NCI-H446 treated with DMSO at 0.1 percent for 48 hours (cell line): ENCODE results near the gene TCF3.
A peak's percentile ranks its signal among the peaks of the same experiment; 100 is the strongest.

Source experiments
- DNase-seq: peaks from one replicate; lab custom pipeline; 2025; lab: John Stamatoyannopoulos, UW

TCF3 gene

DNA sequence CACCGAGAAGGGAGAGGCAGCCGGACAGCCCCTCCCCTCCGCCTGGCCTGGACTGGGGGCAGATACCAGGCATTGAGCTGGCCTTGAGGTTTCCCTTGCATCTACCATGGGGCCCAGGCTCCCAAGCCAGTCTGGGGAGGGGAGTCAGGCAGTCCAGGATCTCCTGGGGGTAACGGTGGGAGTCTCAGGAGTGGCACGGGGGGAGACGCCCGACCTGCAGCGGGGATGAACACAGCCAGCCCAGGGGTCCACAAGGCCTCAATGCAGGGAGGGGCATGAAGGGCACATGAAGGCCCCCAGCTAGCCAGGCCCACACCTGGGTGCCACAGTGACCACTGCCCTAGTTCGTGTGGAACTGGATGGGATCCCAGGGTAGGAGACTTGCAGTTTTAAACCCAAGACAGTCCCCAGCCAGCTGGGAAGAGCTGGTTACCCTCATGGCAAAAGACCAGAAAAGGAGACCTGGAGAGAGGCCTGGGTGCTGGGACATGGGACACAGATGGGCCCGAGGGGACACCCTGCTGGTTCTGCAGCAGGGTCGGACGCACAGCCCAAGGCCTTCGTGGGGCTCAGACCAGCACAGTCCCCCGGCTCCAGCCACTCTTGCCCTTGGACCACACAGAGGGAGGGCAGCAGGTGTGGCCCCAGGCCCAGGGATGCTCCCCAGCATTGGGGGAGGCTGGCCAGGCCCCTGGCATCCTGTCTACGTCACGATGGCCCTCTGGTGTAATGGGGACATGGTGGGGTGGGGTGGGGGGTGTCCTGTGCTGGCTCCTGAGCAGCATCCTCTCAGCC, 42.5 kb downstream of the TCF3 start:
- no peak for DNase-seq

DNA sequence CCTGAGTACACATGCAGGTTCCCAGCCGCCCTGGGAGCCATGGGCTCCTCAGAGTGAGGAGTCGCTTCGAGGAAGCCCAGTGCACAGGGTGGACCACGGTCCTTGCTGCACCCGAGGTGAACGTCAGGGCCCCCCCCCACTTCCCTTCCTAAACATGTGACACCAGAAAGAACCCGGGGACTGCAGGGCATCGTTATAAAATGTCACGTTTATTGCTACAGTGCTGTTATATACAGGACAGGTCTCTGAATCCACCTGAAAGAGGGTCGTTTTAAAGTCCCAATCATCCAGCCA, 43.4 kb downstream of the TCF3 start:
- no peak for DNase-seq

DNA sequence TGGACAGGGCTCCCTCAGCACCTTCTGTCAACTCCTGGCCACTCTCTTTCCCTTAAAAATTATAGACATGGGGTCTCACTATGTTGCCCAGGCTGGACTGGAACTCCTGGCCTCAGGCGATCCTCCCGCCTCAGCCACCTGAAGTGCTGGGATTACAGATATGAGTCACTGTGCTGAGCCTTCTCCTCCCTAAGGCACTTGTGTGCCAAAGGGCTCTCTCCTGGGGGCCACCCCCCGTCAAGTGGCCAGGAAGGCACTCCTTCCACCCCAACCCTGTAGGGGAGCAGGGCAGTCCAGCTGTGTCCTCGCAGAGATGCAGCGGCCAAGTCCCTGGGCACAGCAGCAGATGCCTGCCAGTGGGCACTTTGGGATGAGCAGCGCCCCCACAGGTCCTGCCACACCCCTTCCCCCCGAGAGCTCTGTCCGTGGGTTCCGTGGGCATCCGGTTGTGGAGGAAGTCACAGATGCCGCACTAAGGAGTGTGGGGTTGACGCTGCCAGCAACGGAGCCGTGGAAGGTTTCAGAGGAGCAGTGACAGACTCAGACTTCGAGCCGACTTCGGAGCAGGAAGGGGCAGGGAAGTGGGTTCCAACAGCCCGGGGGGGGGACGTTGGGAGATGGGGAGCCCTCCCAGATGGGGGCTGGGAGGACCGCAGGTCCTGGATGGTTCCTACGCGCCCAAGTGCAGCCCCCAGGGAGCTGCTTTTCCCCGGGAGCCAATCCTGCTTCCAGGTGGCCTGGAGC, 43.9 kb downstream of the TCF3 start:
- no peak for DNase-seq

DNA sequence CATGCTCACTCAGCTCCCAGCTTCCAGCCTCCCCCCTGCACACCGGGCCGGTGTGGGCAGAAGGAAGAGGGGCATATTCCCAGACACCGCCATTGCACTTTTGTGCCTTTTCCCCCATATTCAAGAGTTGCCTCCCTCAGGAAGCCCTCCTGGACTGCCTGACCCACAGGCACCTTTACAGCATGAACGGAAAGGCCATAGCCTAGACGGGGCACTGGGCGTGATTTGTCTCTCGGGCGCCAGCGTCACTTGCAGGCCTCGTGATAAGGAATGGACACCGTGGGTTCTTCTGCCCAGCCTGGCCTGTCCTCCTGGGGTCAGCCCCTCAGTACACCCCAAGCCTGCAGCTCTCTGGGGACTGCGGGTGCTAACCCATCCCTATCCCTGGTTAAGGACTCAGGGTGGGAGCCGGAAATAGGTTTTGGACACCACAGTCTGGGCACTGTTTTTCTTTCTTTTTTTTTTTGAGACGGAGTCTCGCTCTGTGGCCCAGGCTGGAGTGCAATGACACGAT, 46.2 kb downstream of the TCF3 start:
- no peak for DNase-seq

DNA sequence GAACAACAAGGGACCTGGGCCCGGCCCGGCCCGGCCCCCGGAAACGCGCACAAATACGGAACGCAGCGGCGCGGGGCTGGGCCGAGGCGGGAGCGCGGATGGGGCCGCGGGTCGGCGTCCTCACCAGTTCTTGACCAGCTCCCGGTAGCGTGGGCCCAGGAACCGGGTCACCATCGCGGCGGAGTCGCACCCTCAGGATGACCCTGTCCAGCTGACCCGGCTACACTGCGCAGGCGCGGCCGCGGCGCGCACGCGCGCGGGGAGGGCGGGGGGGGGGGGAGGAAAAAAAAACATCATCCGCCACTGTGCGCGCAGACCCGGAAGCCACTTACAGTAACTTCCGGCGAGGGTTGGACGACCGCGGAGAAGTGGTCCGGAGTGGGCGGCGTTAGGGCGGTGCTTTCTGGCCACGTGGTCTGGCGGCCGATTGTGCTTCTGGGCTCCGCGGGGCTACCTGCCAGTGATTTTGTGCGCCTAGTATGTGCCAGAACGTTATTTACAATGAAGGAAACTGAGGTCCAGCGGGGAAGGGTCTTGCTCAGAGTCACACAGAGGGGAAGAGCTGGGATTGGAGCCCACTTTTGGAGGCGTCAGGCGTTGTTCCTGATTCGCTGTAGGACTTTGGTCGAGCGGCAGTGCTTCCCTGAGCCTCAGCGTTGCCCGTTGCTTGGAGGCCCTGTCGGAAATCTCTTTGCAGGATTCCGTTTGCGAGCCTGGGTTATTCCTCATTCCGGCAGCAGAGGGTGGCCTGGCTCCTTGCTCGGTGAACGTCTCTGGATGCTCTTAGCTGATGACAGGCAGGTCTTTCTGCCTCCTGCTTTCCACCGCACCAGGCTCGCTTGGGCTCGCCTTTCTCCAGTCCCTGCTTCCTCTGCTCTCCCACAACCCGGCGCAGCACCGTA, 46.9 kb downstream of the TCF3 start, which contains the start of gene UQCR11:
UQCR11 (minus strand) TSS at position 227 of the 902 bp plus-strand sequence; CDS start at position 174, 53 bp downstream.
- DNase-seq = peak; percentile 97

DNA sequence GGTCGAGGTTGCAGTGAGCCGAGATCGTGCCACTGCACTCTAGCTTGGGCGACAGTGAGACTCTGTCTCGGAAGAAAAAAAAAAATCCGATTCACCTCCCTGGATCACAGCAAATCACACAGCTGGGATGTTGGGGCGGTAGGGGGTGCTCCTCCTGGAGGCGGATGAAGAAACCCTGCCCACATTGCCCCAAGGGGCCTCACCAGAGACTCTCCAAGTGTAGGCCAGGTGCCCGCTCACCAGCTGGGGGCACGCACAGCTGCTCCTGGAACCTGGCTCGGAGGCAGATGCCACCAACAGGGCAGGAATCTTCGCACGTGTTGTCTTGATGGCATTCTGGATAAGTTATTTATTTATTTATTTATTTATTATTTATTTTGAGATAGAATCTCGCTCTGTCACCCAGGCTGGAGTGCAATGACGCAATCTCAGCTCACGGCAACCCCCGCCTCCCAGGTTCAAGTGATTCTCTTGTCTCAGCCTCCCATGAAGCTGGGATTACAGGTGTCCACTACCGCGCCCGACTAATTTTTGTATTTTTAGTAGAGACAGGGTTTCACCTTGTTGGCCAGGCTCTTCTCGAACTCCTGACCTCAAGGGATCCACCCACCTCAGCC, 50.2 kb downstream of the TCF3 start:
- DNase-seq = no peak

DNA sequence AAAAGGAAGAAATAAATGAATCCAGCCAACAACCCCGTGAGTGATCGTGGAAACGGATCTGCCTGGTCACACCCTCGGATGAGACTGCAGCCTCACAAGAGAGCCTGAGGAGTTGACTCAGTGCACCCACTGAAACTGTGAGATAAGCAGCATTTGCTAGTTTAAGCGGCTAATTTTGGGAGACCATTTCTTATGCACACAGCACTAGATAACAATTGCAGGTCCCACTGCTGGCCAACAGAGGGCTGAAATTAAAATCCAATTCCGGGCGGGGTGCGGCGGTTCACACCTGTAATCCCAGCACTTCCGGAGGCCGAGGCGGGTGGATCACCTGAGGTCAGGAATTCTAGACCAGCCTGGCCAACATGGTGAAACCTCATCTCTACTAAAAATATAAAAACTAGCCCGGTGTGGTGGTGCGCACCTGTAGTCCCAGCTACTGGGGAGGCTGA, 50.8 kb downstream of the TCF3 start:
- no peak for DNase-seq

DNA sequence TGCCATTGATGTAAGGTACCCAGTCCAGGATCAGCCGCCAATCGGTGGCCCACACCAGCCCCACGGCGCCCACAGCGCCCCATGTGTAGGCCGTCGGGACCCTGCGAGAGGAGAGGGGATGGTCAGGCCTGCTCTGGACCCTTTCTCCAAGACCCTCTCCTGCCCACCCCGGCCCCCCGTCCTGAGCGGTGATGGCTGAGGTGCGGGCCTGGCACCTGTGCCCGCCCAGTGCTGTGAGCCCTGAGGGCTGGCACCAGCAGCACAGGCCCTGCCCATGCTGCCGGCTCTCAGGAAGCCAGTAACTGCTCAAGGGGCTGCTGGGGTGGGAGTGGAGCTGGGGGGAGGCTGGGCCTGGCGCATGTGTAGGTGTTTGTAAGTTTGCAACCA, 53.0 kb downstream of the TCF3 start:
- DNase-seq = no peak

DNA sequence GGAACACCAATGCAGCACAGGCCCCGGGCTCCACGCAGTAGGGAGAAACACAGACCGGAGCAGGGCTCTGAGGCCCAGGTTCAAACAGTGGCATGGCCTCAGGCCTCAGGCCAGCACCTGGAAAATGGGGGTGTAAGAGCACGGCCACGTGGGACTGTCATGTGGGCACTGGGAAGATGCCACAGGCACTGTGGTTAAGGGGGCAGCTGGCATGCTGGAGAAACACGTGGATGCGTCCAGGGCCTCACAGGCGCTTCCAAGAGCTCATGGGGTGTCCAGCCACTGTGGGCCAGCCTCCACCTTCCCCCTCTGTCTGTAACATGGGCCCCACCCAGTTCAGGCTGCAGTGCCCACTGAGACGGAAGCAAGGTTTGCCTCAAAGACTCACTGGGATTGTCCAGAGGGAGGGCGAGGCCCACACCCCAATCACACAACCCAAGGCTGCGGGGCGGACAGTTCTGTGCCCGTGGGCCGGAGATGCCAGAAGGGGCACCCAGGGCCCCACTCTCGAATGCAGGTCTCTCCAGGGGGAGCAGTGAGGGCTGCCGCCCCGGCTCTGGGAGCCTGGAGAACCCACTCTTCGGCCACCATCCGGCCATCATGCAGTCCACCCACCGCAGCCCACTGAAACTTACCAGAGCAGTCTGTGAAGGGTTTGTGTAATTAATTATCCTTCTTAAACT, 53.5 kb downstream of the TCF3 start:
- DNase-seq = no peak

DNA sequence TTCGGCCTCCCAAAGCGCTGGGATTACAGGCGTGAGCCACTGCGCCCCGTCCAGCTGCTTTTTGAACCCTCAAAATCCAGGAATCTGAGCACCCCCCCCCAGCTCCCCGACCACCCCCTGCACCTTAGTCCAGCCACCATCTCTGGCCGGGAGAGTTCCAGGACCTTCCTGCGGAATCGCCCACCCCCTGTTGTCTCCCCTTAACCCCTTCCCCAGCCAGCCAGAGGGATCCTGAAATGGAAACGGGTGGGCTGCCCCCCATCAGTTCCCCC, 59.0 kb downstream of the TCF3 start:
- no peak for DNase-seq

DNA sequence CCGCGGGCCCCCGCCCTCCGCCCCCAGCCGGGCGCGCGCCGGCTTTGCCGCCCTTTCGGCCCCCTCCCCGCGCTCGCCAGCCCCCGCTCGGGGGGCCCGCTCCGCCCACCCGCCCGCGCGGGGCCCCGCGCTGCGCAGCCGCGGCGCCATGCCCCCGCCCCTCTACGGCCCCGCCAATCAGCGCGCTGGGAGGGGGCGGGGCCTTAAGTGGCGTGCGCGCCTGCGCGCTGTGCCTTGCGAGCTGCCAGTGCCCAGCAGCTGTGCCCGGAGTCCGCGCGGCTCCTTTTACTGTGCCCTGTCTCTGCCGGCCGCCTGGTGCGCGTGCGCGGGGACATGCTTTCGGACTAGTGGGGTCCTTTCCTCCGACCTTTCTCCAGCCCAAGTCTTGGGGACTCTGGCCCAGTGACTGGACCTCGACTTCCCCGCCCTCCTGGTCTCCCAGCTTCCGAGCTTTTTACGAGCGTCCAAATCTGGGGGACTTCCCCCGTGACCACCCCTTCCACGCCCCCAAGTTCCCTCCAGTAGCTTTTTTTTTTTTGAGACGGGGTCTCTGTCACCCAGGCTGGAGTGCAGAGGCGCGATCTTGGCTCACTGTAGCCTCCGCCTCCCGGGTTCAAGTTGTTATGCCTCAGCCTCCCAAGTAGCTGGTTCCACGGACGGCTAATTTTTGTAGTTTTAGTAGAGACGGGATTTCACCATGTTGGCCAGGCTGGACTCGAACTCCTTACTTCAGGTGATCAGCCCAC, 59.5 kb downstream of the TCF3 start, which contains the start of gene MBD3:
MBD3 (minus strand) TSS at position 111 of the 746 bp plus-strand sequence. CDS start 234 bp downstream, outside the sequence.
- peak; percentile 88 for DNase-seq

DNA sequence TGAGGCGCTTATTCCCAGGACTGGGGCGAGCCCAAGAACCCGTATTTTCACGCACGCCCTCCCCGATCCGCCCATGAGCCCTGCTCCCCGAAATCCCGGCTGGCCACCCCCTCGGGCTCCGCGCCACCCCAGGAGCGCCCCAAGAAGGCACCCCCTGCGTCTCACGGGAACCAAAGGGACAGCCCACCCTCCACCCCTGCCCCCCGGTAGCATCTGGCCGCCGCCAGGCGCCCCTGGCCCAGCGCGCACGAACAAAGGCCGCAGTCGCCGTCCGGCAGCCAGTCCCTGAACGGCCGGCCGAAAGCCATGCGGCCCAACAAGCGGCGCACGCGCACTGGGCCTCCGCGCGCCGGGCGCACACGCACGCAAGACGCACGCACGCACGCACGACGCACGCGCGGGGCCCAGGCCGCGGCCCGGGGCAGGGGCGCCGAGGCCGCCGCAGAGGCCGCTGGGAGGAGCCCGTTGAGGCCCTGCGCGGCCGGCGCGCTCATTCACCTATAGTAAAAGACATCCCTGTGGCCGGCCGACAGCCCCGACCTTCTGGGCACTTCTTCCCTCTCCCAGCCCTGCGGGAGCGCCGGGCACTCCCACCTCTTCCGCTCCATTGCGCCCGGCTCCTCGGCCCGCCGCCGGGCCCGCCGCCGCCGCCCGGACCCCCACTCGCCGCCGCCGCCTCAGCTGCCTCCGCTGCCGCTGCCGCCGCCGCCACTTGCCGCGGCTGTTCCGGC, 60.2 kb downstream of the TCF3 start:
- DNase-seq = peak; percentile 72

DNA sequence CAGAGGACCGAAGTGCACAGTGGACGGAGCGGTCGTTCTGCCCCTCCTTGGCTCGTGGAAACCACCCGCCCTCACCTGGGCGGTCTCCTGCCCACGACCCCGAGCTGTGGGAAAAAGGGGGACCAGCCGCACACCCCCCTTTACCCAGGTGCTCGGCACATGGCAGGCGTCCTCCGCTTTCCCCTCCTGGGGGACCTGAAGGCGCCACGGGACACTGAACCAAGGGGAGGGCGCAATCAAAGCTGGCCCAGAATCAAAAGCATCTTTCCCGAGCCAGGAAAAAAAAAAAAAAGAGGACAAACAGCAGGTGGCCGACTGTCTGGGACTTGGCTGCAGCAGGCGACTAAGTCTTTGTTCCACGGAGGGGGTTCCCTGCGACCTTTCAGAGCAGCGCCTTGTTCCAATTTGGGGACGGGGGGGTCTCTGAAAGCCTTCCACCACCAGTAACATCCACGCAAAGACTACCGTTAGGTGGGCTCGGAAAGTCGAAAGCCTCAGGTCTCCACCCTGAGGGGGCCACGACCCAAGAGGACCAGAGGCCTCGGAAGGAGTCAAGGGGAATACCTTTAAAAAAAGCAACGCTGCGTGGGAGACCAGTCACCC, 60.9 kb downstream of the TCF3 start:
- peak; percentile 38 for DNase-seq

DNA sequence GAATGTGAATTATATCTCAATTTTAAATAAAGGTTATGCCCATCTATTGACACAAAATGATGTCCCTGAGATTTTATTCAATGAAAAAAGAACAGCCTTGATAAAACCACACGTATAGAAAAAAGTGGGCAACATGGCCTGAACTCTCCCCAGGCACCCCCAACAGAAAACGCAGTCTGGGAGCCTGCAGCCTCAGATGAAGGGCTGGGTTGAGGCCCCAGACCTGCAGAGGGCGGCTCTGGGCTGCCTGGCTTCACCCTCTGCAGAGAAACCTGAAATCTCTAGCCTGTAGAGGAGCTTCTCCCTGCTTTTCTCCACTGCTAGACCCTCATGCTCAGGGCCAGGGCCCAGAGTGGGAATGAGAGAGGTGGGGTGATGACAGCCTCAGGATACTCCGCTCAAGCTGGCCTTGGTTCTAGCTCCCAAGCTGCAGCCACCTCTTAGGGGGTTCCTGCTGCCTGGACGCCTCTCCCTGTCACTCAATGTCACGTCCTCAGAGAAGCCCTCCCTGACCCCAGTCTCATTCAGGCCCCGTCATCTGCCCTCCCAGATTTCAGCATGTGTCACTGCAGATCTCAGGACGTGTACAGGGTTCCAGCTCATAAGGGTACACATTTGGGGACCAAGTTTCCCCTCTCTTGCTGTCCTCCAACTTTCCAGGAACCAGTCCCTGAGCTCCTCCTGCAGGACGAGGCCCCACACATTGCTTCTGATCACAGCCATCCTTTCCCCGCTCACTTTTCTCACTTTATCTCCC, 61.6 kb downstream of the TCF3 start:
- peak; percentile 13 for DNase-seq

DNA sequence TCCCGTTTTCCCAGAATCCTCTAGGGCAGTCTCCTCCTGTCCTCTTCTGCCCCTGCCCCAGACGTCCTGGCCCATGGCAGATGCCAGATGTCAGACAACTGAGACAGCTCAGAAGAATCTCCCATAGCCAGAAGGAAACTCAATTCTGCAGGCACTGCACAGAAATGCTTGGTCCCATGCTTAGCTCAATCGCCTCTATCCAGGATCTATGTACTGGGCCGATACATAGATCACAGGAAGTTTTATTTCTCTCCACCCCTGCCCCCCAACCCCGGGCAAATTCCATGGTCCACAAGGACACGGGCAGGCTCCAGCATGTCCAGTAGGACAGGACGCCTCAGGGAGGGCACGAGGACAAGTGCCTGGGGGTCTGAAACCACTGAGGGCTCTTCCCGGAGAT, 64.5 kb downstream of the TCF3 start:
- DNase-seq = no peak

DNA sequence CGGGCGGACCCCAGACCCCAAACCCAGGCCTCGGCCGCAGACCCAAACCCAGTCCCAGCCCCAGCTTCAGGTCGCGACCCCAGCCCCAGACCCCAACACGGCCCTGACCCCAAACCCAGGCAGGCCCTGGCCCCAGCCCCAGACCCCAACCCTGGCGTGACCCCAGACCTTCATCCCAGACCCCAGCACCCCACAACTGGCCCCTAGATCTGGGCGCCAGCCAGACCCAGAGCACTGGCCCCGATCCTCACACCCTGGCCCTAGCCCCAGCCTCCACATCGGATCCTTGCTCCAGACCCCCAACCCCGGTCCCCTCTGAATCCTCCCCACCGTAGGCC, 67.2 kb downstream of the TCF3 start:
- DNase-seq = no peak

DNA sequence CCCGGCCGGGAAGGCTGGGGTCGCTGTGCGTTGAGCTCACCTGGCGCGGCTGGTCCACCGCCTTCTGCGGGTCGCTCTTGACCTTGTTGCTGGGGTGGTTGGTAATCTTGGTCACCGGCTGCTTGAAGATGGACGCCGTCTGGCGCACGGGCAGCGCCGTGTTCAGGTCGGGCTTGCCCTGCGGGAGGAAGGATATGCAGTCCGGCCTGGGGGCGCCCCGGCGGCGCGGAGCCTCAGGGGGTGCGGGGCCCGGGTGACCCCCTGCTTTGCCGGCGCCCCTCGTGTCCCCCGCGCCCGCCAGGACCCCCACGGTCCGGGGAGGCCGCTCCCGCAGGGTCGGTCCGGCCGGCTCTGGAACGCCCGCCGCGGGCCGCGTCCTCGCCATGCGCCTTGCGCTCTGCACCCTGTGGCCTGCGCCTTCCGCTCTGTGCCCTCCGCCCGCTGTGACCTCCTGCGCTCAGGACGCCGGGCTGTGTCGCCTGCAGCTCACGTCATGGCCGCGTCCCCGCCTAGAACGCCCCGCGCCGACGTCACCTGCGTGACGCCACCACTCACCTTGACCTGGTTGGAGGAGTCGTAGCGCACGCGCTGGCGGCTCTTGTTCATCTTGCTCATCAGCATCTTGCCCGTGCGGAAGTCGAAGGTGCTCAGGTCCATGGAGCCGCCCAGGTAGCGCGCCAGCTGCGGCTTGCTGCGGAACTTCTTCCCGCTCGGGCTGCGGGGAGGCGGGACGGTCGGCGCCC, 67.7 kb downstream of the TCF3 start:
- no peak for DNase-seq

DNA sequence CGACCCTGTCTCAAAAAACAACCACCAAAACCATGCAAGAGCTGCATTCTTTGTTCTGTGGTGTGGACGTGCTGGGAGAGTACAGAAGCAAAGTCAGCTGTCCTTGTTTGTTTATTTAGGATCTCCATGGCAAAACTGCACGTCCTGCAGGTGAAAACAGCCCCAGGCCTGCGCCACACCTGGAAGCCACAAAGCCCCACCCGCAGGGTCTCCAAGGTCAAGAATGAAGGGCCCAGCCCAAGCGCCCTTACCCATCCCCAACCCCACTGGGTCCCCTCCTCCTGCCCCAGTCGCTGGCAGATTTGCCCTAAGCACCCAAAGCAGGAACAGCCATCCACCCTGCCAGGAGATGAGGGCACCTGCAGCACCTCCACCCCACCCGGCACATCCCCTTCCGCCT, 70.2 kb downstream of the TCF3 start:
- DNase-seq = no peak
